GM18498 (cell line): ENCODE results near the gene FPGS.

ENCODE experiments used
- ATAC-seq: cut with Tn5 transposase; IDR thresholded peaks from one replicate; pipeline ENCODE4 v1.9.1; 2021; ENCODE audit warnings: mild to moderate bottlenecking, moderate library complexity; ENCODE audit not compliant: unreplicated experiment

FPGS gene

GRCh38 chr9:127809540-127810377 is 7.1 kb downstream of the FPGS start:
- ATAC-seq, result no peak

DNA sequence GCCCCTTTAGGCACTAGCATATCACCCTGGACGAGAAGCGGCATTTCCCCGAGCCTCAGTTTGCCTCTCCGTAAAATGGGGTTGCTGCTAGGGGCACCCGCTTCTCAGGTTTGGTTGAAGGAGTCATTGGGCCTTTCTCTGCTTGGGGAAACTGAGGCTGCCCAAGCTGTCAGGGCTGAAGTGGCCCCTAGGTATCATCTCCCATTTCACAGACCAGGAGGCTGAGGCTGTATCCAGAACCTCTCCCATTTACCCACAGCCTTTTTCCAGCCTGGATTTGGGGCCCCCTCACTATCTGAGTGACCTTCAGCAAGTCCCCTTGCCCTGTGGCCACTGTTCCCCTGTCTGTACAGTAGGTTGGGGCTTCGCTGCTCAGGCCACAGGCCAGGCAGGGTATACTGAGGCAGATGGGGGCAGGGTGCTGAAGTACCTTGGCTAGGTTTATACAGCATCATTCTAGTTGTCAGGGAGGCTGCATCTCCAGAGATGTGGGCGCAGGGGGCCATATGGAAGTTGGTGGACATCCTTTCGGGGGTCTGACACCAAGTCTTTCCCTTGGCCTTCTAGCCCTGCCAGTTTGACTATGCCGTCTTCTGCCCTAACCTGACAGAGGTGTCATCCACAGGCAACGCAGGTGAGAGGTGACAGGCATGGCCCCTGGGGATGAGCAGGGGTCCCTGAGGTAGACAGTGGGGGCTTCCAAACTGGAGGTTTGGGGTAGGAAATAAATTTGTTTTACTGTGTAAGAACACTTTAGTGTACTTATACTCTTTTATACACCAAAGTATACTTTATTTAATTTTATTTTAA is 7.9 kb downstream of the FPGS start:
- ATAC-seq, result no peak

DNA sequence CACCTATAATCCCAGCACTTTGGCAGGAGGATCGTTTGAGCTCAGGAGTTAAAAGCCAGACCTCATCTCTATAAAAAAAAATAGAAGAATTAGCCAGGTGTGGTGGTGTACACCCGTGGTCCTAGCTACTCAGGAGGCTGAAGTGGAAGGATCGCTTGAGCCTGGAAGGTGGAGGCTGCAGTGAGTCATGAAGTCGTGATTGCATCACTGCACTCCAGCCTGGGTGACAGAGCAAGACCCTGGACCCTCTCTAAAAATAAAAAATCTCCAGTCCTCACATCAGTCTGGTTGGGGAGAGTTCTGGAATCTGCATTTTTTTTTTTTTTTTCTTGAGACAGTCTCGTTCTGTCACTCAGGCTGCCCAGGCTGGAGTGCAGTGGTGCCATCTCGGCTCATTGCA is 9.3 kb downstream of the FPGS start:
- no peak for ATAC-seq

- no peak for ATAC-seq
Measured at GRCh38 chr9:127812936-127813675, 10.4 kb downstream of the FPGS start.

GRCh38 chr9:127813686-127814226 is 11.1 kb downstream of the FPGS start:
- ATAC-seq, result no peak

- no peak for ATAC-seq
Measured at GRCh38 chr9:127814619-127815511, 12.2 kb downstream of the FPGS start.

DNA sequence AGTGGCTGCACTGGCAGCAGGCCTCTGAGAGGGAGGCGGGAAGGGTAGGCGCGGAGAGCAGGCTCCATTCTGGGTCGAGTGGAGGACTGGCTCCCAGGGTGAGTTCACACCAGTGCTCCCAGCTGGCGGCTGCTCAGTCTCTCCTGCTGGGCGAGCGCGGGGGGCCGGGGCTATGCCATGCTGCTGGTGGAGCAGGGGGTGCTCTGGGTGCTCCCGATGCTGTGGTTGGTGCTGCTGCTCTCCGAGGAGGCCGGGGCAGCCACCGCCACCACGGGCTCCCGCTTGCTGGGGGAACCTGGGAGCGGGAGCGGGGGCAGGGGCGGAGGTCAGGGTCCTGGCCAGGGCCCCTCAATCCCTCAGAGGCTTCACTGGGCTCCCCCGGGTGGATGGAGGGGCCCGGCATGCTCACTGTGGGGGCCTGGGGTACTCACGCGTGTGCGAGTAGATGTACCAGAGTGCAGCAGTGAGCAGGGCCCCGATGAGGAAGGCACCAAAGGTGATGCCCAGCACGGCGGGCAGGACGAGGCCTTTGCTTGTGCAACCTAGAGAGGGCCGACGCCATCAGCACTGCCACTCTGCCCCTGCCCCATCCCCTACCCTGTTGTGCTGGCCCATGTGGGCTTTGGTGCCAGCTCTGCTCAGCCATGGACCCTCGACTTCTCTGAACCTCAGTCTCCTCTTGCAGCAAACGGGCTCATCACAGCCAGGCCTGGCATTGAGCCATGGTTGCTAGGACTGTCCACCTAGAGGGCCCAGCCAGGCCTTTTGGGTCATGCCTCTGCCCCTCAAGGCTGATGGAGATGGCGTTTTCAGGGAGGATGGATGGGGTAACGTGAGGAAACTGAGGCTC is 13.1 kb downstream of the FPGS start:
- no peak for ATAC-seq

DNA sequence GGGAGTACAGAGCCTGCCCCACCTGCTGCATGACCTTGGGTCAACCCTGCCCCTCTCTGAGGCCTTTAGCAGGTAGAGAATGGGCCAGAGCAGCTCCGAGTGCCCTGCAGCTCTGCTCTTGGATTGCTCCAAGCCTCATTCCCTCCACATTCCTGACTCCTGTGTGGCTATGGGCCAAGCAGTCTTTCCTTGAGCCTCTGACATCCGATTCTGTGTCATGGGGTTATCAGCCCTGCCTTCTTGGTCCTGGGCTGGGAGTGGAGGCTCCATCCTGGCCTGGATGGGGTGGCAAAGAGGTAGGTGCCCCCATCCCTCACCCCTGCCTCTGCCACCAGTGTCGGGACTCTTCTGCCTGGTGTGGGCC is 13.7 kb downstream of the FPGS start:
- ATAC-seq, result no peak

GRCh38 chr9:127816728-127817127 is 14.0 kb downstream of the FPGS start:
- ATAC-seq, result no peak

DNA sequence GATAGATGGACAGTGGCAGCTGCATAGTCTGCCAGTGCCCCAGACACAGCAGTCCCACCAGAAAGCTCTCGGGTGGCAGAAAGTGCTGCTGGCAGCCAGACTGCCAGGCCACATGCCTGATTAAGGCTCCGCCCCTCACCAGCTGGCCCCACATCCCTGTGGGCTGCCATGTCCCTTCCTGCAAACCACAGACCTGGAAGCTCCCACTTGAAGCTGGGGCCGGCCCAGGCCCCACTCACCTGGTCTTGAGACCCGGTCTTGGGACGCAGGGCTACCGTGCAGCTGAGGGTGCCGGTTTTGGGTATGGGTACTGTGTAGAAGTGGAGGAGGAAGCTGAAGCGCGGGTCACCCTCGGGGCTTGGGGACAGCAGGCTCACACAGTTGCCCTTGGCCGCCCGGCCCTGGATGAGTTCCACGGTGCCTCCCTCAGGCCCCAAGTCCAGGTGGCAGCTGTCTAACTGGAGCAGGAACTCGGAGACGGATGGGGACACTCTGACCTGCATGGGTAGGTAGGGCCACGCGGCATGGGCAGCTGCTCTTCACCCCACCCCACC is 15.3 kb downstream of the FPGS start:
- ATAC-seq, result no peak

DNA sequence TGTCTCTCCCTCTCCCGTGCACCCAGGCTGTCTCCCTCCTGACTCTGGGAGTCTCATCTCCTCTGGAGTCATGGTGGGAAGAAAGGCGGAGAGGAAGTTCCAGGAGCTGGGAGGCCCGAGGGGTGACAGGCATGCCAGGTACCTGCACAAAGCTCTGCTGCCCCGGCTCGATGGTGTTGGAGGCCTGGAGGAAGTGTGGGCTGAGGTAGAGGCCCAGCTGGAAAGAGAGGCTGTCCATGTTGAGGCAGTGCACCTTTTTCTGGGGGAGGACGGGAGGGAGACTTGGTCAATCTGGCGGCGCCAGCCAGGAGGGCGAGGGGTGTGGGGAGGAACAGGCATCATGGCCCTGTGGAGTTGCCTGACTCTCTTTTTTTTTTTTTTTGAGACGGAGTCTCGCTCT is 15.9 kb downstream of the FPGS start:
- no peak for ATAC-seq

DNA sequence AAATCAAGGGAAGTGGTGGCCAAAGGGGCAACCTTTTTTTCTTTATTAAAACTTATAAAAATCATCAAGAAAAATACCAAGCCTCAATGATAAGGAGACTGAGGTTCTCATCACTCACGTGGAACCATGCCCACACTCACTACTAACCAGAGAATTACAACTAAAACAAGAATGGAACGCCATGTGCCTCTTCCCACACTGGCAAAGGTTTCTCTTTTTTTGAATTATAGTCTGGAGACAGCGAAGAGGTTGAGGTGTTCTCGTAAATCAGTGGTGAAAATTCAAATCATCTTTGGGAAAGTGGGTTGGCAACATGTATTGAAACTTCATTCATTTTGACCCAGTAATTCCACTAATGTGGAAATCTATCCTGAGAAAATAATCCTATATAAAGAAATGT is 19.4 kb downstream of the FPGS start:
- ATAC-seq, result no peak

GRCh38 chr9:127825319-127826051 is 22.8 kb downstream of the FPGS start:
- ATAC-seq, result no peak

DNA sequence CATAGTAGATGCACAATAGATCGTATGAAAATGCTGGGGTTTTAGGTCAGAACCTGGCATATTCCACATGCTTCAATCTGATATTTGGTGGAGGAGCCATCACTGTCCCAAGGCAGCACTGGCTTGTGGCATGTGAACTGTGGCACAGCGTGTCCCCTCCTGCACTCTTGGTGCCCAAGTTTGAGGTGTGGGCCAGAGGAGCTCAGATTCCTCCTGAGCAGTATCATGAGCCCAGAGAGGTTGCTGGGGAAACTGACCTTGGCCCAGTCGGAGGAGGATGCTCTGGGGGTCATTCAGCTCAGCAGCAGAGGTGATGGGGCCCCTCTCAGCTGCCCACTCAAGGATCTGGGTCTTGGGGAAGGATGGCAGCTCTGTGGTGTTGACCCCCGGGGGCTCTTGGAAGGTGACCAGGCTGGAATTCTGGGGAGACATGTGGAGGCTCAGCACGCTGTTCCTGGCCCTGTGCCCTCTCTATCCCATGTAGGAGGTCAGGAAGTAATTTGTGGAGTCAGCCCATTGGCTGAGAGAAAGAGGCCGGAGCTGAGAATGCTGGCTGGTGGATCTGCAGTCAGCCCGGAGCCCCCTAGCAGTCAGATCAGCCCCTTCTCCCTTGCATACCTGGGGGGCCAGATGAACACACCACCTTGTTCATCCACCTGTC is 23.7 kb downstream of the FPGS start:
- ATAC-seq, result no peak

DNA sequence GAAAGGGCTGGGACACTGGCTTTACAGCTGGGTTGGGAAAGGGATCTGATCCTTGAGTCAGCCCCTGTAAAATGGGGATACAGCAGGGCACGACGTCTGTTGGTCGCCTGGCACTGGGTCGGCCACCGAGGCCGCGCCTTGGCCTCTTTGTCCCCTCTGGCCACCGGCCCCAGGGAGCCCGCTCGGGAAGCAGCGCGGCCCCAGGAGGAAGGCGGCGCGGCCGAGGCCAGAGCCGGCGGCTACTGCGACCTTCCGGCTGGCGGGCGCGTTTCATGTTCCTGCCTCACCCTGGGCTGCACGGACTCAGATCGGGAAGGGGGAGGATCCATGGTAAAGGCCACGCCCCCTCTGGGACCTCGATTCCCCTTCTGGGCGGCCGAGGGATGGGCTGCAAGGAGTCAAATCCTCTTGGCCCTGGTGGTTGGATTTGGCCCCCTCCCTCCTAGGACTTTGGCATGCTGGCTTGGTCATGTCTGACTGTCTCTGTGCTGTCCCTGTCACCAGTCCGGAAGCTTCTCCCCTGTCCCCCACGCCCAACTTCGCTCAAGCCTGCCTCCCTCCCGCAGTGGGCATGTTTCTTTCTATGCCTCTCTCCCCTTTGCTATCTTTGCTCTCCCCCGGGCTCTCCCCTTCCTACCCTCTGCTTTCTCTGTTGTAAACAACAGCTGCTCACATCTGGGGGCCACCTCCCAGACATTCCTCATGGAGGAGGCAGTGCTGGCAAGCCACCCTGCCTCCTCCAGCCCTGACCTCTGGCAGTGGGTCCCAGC is 25.8 kb downstream of the FPGS start:
- no peak for ATAC-seq

DNA sequence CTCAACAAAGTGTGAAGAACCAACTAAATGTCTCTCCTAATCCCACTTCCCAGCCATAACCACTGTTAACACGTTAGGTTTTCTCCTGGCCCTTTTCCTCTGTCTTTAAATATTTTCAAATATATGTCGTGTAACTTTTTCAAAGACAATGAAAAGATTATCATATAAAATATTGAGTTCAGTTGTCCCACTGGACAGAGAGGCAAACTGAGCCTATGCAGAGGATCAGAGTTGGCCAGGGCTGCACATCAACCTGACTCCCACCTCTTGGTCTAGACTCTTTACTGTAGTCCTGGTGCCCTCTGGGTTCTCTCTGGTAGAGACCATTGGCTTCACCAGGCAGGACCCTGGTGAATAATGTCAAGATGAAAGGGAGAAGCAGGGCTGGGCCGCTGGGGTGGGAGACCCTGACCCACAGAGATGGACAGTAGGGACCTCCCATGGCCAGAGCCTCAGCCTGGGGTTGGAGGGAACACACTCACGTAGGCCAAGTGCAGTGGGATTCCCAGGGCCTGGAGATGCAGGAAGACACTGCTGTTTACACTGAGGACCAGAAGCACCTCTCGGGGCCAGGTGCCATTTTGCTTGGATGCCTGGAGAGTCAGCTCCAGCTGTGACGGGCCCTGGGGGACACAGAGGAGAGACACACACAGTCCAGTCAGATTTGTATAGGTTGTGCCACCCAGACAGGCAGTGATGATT is 26.7 kb downstream of the FPGS start:
- no peak for ATAC-seq

DNA sequence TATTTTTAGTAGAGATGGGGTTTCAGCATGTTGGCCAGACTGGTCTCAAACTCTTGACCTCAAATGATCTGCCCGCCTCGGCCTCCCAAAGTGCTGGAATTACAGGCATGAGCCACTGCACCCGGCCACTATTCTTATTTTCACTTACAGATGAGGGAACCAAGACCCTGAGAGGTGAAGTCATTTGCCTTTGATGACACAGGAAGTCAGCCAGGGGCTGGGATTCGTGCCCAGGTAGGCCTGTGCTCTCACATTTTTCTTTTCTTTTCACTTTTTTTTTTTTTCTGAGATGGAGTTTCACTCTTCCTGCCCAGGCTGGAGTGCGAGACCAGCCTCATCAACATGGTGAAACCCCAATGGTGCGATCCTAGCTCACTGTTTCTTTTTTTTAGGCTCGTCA is 29.6 kb downstream of the FPGS start:
- ATAC-seq, result no peak
